Activated CD4-positive, alpha-beta T cell treated with anti-CD3 and anti-CD28 coated beads, Interleukin-2, Interleukin-6, amounts not matched to agents 100 ng/mL and 50 ng/mL, durations not matched to agents 16 hours and 8 hours (primary cell): ENCODE measurements around the gene BTBD6.

ENCODE experiments used
- DNase-seq: peaks from one replicate; pipeline ENCODE4 v3.0.0-alpha.2; 2020

The BTBD6 gene

DNA sequence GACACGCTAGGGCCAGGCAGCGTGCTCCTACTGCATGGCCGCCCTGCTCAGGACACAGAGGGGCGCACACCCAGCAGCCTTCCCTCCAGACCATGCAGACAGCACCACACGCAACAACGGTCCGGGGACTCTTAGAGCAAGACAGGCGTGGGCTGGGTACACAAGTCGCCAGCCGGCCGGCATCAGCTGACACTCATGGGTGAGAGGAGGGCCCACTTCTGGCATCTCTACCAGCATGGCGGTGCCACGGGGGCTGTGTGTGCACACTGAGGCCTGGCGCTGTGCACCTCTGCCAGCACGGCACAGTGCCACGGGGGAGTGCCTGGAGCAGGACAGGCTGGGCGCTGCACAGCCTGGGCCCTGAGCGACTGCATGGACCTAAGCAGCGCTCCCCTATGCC, 6.7 kb upstream of the BTBD6 start:
- no peak for DNase-seq

DNA sequence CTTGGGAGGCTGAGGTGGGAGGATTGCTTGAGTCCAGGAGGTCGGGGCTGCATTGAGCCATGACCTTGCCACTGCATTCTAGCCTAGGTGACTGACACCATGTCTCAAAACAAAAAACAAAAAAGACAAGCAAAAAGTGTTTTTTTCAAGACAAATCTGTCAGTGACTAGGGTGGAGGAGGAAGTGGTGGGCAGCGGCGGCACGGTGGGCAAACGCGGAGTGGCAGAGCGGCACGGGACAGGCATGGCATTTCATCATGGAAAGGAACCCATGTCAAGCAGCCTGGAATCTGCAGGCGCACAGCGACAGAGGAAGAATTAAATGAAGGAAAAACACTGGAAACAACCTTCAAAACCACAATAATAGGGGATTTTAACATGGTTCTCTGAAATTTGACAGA, 4.0 kb upstream of the BTBD6 start:
- no peak for DNase-seq

DNA sequence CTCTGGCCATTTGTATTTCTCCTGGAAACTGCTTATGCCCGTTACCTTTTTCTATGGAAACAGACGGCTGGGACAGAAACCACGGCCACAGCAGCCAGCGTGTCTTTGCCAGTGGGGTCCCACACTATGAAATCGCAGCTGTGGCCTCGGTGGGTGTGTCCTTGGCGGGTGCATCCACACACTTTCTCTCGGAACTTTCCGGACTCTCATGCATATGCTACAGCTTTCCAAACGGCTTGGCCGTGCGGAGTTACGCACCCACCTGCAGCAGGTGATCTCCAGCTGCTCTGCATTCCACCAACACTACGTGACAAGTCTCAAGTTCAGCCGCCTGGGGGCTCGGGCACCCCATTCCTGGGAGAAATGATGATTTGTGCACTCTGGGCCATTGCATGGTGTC, 1.3 kb upstream of the BTBD6 start:
- no peak for DNase-seq

DNA sequence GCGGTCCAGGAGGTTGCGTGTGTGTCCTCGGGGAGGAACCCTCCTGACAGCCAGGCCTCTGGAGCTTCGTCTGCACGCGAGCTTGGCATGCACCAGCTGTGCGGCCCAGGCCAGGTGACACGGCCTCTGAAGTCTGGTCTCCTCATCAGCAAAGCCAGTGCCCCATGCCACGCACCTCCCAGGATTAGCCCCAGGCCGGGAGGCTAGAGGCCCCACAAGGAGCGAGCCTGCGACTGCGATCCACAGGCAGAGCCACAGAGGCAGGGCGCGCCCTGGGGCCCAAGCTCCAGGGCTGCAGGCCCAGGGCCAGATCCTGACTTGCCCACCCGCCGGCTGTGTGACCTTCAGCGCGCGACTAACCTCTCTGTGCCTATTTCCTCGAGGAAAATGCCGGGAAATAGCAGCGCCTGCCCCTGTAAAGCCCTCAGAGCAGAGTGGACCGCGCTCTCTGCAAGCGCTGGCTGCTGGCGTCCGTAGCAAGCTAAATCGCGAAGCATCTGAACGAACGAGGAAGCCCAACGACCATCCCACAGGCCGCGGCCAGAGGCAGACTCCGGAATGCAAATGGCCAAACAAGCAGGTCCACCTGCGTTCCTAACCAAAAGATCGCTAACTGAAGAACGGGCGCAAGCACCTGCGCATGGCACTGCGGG, 492 bp upstream of the BTBD6 start:
- DNase-seq = no peak

DNA sequence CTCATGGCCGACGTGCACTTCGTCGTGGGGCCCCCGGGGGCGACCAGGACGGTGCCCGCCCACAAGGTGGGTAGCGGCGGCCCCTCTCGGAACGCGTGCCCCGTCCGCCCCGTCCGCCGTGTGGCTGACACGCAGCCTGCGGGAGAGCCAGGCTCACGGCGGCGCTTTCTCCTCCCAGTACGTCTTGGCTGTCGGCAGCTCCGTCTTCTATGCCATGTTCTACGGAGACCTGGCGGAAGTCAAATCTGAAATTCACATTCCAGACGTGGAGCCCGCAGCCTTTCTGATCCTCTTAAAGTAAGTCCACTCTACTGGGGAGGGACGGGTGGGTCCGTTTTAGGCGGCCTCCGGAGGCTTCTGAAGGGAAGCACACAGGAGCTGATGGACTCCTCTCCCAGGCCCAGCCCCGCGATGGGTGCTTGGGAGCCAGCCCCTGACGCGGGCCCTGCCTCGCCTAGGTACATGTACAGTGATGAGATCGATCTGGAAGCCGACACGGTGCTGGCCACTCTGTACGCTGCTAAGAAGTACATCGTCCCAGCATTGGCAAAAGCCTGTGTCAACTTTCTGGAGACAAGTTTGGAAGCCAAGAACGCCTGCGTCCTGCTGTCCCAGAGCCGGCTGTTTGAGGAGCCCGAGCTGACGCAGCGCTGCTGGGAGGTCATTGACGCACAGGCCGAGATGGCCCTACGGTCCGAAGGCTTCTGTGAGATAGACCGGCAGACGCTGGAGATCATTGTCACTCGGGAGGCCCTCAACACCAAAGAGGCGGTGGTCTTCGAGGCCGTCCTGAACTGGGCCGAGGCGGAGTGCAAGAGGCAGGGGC, 1.1 kb downstream of the BTBD6 start:
- no peak for DNase-seq

DNA sequence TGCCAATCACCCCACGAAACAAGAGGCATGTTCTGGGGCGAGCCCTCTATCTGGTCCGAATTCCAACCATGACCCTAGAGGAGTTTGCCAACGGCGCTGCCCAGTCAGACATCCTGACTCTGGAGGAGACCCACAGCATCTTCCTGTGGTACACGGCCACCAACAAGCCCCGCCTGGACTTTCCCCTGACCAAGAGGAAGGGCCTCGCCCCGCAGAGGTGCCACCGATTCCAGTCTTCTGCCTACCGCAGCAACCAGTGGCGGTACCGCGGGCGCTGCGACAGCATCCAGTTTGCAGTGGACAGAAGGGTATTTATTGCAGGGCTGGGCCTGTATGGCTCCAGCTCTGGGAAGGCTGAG, 1.7 kb downstream of the BTBD6 start:
- no peak for DNase-seq

DNA sequence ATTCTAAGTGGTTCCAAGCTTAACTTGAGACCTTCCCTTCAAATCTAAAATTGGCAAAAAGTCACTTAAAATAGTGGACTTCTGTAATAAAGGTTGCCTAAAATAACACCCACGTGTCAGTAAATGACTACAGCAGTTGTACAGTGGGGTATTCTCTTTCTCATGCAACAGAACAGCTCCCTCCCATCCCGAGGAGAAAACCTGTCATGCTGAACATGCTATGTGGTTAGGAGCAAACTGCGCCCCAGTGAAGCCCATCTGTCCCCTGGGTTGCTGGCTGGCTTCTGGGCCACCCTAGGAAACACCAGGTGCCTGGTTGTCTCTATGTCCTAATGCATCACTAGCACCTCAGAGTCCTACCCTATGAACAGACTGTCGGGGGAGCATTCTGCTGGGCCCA, 2.7 kb downstream of the BTBD6 start:
- no peak for DNase-seq

DNA sequence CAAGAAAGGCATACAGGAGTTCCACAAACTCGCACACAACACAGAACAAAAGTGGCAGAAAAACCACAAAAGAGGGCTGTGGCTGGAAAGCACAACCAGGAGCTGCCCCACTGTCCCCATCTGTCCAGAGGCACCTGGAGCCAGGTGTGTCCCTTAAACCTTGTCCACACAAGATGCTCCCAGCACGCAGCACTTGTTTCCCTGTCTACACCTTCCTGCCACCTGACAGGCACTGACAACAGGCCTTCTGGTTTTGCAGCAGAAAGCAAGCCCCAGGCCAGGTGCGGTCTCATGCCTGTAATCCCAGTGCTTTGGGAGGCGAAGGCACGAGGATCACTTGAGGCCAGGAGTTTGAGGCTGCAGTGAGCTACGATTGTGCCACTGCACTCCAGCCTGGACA, 3.6 kb downstream of the BTBD6 start:
- no peak for DNase-seq

DNA sequence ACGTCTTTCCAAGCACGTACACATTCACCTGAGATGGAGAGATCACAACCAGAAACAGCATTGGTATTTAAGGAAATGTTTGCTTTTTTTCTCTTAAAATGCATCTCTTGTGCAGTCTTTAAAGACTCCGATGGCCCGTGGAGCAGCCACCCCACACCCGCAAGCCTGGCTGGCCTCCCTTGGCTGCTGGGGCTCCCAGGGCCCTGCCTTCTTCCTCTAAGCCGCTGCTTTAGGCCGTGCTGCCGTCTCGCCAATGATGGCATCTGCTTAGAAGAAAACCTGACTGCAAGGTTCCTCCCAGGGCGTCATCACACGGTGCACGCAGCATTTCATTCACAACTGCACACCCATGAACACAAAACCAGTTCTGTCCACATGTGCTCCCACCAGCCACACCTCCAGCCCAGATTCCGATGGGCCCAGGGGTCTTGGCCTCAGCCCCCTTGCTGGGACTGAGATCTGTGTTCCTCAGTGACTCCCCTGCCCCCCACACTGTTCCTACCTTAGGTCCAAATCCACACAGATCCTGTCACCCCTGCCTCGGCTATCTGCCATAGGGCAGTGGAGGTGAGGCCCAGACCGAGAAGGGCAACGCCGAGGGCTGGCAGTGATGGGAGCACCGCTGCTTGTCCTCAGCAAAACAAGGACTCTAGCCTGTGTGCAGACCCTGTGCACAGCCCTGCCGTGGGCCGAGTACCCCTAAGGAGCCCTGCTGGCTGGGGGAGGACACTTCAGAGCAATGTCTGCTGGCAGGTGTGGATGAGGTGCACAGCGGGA, 4.4 kb downstream of the BTBD6 start:
- DNase-seq = no peak

DNA sequence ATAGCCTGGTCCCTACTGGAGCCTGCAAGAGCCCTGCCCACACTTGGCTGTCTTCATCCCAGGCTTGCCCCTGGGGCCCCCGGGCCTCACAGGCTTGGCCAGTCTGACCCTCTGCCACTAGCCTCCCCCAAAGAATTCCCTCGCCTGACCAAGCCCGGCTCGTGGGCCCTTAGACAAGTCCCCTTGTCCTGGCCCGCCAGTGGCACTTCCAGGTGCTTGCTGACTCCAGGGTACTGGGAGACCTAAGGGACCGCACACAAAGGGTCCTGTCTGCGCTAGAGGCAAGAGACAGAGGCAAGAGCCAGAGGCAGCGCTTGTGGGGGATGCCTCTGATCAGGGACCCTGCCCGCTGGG, 5.0 kb downstream of the BTBD6 start:
- no peak for DNase-seq

DNA sequence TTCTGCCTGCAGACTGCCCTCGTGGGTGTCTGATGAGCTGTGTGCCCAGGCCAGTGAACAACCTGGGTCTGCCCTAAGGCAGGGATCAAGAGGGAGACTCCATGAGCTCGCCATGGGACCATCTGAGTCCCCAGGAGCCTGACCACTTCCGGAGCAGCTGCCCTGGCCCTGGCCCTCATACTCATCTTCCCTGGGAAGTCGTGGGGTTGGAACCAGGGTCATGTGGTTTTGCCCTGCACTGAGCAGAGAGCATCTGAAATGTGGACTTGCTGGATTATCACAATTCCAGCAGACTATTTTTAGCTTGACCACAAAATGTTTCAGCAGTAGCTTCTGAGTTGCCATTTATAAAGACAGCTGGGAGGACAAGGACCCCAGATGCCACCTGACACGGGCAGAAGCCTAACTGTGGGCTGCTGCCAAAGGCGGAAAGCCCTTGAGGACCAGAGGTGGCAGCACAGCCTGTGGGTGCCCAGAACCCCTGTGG, 6.7 kb downstream of the BTBD6 start:
- no peak for DNase-seq

DNA sequence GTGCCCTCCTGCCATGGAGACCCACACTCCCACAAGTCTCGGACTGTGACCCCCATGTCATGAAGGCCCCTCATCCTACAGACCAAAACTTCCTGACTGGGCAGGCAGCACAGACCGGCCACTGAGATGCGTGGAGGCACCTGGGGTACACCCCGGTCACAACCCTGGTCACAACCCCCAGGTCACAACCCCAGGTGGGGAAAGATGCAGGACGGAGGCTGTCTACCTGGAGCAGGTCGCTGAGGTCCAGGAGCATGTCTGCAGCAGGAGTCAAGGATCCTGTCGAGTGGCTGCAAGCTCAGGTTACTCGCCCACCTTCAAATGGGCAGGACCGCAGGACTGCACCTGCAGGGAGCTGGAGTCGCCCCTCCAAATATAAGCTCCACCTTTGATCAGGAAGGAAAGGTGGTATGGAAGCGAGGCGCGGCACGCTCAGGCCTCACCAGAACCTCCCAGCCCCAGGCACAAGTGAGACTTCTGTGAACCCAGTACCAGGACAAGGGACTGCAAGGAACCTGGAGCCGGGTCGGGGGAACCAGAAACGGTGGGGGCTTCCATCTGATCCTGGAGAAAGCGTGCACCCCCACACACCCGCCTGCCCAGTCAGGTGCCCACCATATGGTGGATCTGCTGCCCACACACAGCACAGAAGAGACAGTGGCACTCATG, 8.1 kb downstream of the BTBD6 start:
- no peak for DNase-seq

DNA sequence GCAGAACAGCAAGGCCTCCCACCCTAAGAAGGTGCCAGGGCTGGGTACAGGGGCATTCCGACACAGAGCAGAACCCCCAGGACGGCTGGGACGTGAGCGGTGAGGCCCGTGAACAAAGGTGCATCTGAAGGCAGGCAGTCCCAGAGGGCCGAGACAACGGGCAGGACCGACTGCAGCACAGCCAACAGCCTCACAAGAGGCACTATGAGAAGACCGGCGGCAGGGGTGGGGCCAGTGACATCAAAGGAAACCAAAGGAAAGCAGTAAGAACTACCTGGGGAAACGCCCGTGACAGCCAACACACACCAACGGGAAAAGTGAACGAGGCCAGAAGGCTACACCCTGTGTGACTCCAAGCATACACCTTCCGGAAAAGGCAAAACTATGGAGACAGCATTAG, 9.1 kb downstream of the BTBD6 start:
- no peak for DNase-seq

DNA sequence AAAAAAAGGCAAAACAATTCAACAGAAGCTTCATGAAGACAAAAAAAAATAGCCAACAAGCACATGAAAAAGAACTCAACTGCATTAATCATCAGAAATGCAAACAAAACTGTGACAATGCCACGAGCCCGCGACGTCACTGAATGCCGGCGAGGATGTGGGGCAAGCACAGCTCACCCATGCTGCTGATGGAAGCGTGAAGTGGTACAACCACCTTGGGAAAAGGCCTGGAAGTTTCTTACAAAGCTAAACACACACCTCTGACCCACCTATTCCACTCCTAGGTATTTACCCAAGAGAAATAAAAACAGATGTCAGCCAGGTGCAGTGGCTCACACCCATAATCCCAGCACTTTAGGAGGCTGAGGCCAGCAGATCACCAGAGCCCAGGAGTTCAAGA, 10.5 kb downstream of the BTBD6 start:
- no peak for DNase-seq

DNA sequence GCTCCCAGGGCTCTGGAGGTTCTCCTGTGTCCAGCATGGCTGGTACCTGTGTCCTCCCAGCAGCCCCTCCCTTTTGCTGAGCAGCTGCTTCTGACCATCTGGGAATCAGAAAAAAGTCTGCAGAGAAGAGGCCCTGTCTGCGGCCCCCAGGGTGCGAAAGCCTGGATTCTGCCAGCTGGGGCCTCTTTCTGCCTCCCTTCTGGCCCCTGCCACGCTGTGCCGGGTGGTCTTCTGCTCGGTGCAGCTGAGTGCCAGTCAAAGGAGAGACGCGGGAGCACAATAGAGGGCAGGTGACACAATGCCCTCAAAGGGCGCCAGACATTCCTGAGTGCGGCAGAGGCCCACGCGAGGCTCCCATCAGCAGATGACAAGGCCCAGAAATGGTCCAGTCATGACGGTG, 12.6 kb downstream of the BTBD6 start:
- DNase-seq = no peak

DNA sequence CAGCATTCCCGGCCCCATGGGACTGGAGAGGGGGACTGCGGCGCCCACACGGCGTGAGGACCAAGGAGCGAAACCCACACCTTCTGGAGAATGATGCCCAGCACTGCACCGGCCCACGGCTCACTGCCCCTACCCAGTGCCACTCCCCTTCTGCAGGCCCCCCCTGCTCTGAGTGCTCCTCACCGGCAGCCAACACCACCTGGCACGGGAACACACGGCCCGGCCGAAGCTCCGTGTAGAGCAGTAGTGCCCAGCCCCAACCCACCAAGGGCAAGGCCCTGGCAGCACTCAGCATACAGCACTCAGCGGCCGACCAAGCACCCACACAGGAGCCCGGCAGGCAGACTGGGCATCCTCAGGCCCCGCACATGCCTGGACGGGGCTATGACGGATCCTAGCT, 13.4 kb downstream of the BTBD6 start:
- DNase-seq = no peak

DNA sequence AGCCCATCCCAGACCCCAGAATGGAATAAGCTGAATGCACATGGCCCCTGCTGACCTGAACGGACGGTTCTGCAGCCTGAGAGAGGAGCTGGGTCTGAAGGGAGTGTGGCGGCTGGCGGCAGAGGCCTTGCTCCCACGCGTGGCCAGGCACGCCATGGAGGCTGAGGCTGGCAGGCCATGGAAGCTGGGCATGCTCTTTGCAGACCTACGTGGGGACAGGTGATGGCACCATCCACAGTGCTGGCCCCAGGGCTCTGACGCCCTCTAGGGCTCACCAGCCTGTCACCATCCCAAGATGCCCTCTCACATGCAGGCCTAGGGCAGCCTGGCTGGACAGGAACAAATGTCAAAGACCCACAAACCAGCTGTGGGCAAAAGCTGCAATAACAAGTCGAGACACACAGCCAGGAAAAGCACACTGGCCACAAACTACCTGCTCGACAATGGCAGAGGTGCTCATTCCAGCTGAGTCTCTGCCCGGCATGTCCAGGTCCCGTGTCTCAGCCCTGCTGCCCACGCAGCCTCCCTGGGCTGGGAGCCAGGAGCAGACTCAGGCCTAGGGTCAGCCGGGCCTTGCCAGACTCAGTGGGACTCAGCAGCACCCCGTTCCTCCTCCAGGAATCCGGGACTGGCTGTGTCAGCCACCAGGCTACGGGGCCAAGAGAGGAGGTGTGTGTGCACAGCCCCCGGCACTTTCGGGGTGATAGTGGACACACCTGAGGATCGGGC, 19.7 kb downstream of the BTBD6 start:
- no peak for DNase-seq

DNA sequence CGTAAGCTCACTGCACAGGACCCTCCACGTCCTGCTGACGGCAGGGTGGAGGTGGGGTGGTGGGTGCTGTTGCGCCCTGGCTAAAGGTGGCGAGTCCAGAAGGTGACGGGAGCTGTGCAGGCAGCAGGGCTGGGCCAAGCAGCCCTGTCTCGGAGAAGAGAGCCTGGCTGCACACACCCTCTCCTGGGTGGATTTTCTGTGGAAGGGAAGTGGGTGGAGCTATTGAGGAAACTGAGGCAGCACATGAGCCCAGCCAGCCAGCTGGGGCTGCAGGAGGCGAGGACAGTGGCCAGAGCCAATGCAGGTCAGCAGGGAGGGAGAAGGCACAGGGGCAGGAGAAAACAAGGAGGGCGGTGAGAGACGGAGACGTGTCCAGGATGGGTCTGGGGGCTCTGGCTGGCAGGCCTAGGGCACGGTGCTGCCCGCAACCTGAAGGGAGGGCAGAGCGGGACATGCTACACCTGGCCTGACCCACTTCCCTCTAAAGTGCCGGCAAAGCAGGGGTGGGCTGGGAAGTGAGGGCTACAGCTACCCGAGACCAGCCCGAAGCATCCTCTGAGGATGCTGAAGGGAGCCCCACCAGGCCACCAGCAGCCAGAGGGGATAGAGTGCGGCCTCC, 20.5 kb downstream of the BTBD6 start:
- no peak for DNase-seq

DNA sequence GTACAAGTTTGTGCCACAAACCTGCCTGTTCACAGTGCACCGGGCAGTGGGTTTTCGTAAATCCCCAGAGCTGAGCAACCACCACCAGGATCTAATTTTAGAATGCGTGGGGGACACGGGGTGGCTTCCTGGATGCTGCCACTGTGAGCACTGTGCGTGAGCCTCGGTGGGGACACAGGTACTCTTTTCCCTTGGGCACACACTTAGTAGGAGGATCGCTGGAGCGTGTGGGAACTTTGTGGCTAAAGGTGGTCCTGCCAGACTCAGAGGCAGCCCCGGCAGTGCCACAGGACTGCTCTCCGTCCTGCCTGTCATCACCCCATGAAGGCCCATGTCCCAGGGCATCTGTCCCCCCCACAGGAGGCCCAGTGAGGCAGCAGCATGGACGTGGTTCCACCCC, 21.1 kb downstream of the BTBD6 start:
- no peak for DNase-seq

DNA sequence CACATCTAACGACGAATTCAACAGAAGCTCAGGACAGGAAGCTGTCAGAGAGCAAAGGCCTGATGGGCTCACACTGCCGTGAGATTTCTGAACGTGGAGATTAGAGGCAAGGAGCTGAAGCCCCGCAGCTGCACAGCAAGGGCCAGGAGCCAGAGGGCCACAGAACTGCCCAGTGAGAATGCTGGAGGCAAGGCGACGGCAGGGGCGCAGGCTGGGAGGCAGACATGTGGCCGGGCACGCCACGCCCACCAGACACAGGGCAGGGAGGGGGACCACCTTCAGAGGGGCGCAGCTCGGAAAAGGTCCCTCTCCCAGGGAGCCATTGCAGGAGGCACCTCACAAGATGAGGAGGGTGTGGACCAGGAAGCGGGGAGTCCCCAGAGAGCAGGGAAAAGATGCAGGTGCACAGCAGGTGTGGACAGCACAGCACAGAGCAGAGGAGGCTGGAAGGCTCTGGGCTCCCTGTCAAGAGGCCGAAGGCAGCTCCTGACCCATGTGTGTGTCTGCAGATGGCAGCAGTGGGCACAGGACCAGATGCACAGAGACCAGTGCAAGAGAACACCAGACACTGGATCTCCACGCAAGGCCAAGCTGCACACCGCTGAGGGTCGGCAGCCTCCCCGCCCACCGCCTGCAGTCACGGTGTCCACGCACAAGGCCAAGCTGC, 23.0 kb downstream of the BTBD6 start:
- DNase-seq = no peak

DNA sequence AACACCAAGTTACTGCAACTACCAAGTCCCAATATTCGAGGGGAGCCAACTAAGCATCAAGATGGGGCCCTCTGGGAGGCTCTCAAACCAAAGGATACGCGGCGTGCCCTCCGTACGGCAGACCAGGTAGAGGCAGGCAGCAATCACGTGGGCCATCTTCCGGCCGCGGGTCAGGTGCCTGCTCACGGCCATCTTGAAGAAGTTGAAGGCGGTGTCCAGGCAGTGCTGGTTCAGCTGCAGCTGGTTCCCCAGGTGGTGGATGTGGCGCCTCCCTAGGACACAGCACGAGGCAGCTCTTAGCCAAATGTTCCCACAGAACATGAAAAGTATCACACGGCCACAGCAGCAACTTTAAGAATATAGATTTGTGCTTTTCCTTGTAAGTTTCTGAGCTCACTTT, 24.3 kb downstream of the BTBD6 start:
- no peak for DNase-seq

DNA sequence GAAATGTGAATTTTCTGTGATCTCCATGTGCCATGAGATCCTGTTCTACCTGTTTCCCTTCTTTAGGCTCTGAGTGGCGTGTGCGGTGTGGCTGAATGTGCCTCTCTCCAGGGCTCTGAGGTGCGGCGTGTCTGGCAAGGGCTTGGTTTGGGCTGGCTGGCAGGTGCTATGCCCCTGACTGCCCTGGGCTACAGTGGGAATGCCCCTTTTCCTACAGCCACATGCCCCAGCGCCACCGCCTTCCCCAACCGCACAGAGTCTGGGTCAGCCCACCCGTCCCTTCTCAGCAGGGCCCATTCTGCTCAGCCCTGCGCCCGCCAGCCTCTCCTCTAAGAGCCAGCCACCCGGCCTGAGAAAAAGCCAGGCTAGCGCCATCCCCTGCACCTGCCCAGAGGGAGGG, 24.7 kb downstream of the BTBD6 start:
- no peak for DNase-seq
